ENCODE measurements around the gene OR13C3.
"Not testable (repeated sequence)": the region's sequence is repeated elsewhere in the genome, so short reads cannot be mapped to it uniquely, and the experiment has no call there.

The OR13C3 gene

GRCh38 chr9:104536756-104537155 lies at the start of gene OR13C3:
TSS of gene OR13C3 (minus strand) at chr9:104536856. CDS start at chr9:104536723, 133 bp downstream.
- DNase-seq: no peak

GRCh38 chr9:104580562-104580961 lies 43.9 kb upstream of the OR13C3 start:
- no peak for DNase-seq

GRCh38 chr9:104577263-104577662 lies 40.6 kb upstream of the OR13C3 start:
- no peak for DNase-seq

GRCh38 chr9:104575456-104575855 lies 38.8 kb upstream of the OR13C3 start:
- DNase-seq: no peak

GRCh38 chr9:104572612-104573011 lies 36.0 kb upstream of the OR13C3 start:
- DNase-seq: no peak

- DNase-seq: no peak
These were observed 32.2 kb upstream of the OR13C3 start, which contains the start of gene OR13C8 for GRCh38 chr9:104568868-104569267. TSS of gene OR13C8 (plus strand) at chr9:104569168. CDS start at chr9:104569168, 0 bp downstream.

GRCh38 chr9:104564358-104564757 lies 27.7 kb upstream of the OR13C3 start:
- no peak for DNase-seq

GRCh38 chr9:104556830-104557634 lies 20.4 kb upstream of the OR13C3 start:
- no peak for DNase-seq

- DNase-seq: no peak
These were observed 18.9 kb upstream of the OR13C3 start for GRCh38 chr9:104555521-104555920.

GRCh38 chr9:104553261-104553660 lies 16.6 kb upstream of the OR13C3 start:
- no peak for DNase-seq

- no peak for DNase-seq
These were observed 8.0 kb upstream of the OR13C3 start for GRCh38 chr9:104544644-104545043.

GRCh38 chr9:104539275-104539674 lies 2.6 kb upstream of the OR13C3 start:
- DNase-seq: no peak

GRCh38 chr9:104527109-104527508 lies 9.5 kb downstream of the OR13C3 start, which contains the start of gene OR13C4:
TSS of gene OR13C4 (minus strand) at chr9:104527209. CDS start at chr9:104527209, 0 bp downstream.
- DNase-seq: no peak

- not testable (repeated sequence) for DNase-seq
These were observed 16.4 kb downstream of the OR13C3 start for GRCh38 chr9:104520241-104520640.

GRCh38 chr9:104514901-104515300 lies 21.8 kb downstream of the OR13C3 start:
- DNase-seq: no peak

- no peak for DNase-seq
These were observed 30.1 kb downstream of the OR13C3 start for GRCh38 chr9:104506565-104506964.

GRCh38 chr9:104503963-104504362 lies 32.7 kb downstream of the OR13C3 start, which contains the start of gene OR13F1:
TSS of gene OR13F1 (plus strand) at chr9:104504263. CDS start at chr9:104504263, 0 bp downstream.
- no peak for DNase-seq

- DNase-seq: no peak
These were observed 33.2 kb downstream of the OR13C3 start for GRCh38 chr9:104503440-104503839.

GRCh38 chr9:104494808-104495207 lies 41.8 kb downstream of the OR13C3 start:
- no peak for DNase-seq

All from activated gamma-delta T cell treated with Interleukin-2 at 50 U/mL for 16 hours (primary cell).